Keratinocyte (primary cell): Measurements from ENCODE around the gene LINC01488. TPM values are rescaled to one million over a fixed set of nuclear protein-coding genes. Genes with fewer than 3 reads are reported as not detected.

Experiments used
- DNase-seq: peaks from one replicate; pipeline ENCODE4 v3.0.0-alpha.2; 2011; ENCODE audit warnings: low read depth, missing footprints, low spot score
- FAIRE-seq: peaks from 2 replicates; lab custom pipeline; 2011; peaks lifted over from hg19 to GRCh38; lab: Jason Lieb, UNC
- H2AFZ ChIP-seq: 2 replicates; pipeline ENCODE4 v1.6.0; 2012; ENCODE audit warnings: low read length, control low read depth, inconsistent platforms; ENCODE audit not compliant: control insufficient read depth
- H3K27ac ChIP-seq: 2 replicates; pipeline ENCODE4 v1.5.1; 2011; ENCODE audit warnings: low read length; ENCODE audit not compliant: control insufficient read depth, insufficient read depth
- H3K27me3 ChIP-seq: 3 replicates; pipeline ENCODE4 v1.6.0; 2011; ENCODE audit warnings: low read length; ENCODE audit not compliant: control insufficient read depth, insufficient read depth; ENCODE audit errors: extremely low read depth
- H3K36me3 ChIP-seq, 2 experiments: 2 replicates in 1 of 2; 3 replicates in 1 of 2; pipeline ENCODE4 v1.5.1; 2011; ENCODE audit warnings: low read length in 2 of 2, mild to moderate bottlenecking in 1 of 2; ENCODE audit not compliant: control insufficient read depth in 2 of 2, insufficient read depth in 2 of 2; ENCODE audit errors: extremely low read depth in 1 of 2
- H3K4me1 ChIP-seq: 3 replicates; pipeline ENCODE4 v1.5.1; 2011; ENCODE audit warnings: low read length; ENCODE audit not compliant: control insufficient read depth, insufficient read depth; ENCODE audit errors: extremely low read depth
- H3K4me2 ChIP-seq: 3 replicates; pipeline ENCODE4 v1.6.0; 2011; ENCODE audit warnings: low read depth, low read length; ENCODE audit not compliant: control insufficient read depth, insufficient read depth; ENCODE audit errors: extremely low read depth
- H3K4me3 ChIP-seq, 3 experiments: fragments of 200-600 bp in 1 of 3; sonication (generic) in 1 of 3; 2 replicates in 2 of 3; 3 replicates in 1 of 3; pipeline ENCODE4 v1.5.1; 2011 to 2016; ENCODE audit warnings: low read length in 3 of 3, mild to moderate bottlenecking in 3 of 3, control low read depth in 2 of 3, inconsistent platforms in 1 of 3, low read depth in 1 of 3, mixed read lengths in 1 of 3, mixed run types in 1 of 3, moderate library complexity in 1 of 3; ENCODE audit not compliant: control insufficient read depth in 2 of 3, insufficient read depth in 2 of 3; ENCODE audit errors: extremely low read depth in 1 of 3
- H3K79me2 ChIP-seq: 2 replicates; pipeline ENCODE4 v1.6.0; 2012; ENCODE audit warnings: low read length; ENCODE audit not compliant: control insufficient read depth, insufficient read depth
- H3K9ac ChIP-seq: 3 replicates; pipeline ENCODE4 v1.6.0; 2011; ENCODE audit warnings: low read length; ENCODE audit not compliant: control insufficient read depth, insufficient read depth; ENCODE audit errors: extremely low read depth
- H3K9me1 ChIP-seq: 3 replicates; pipeline ENCODE4 v1.6.0; 2011; ENCODE audit warnings: low read length; ENCODE audit not compliant: control insufficient read depth, insufficient read depth; ENCODE audit errors: extremely low read depth
- H3K9me3 ChIP-seq: 2 replicates; pipeline ENCODE4 v1.5.1; 2012; ENCODE audit warnings: low read depth, low read length; ENCODE audit not compliant: control insufficient read depth
- H4K20me1 ChIP-seq: 3 replicates; pipeline ENCODE4 v1.6.0; 2011; ENCODE audit warnings: low read length; ENCODE audit not compliant: control insufficient read depth, insufficient read depth; ENCODE audit errors: extremely low read depth
- EZH2 ChIP-seq: IDR thresholded peaks from one replicate; pipeline ENCODE4 v1.6.1; 2012; ENCODE audit warnings: inconsistent platforms, mild to moderate bottlenecking, low read length, moderate library complexity
- dilution Hi-C: fragments of 300-500 bp; cut with MboI; formaldehyde crosslinking; loops from one replicate; pipeline ENCODE4 v1.7.0; 2020; ENCODE audit warnings: low sequenced_read_pairs; ENCODE audit not compliant: extremely low pct_ligation_motif_present
- polyA plus RNA-seq, 5 experiments: library from polyadenylated mRNA; depleted of rRNA in 3 of 5; stranded (reverse) in 3 of 5; stranded (forward) in 1 of 5; unstranded in 1 of 5; fragments of >200 nt; gene quantifications; 1 replicate in 1 of 5; 2 replicates in 3 of 5; 3 replicates in 1 of 5; pipeline versions ENCODE4 v1.2.1 to v1.2.3, GENCODE V29; 2011 to 2012; ENCODE audit warnings: missing spikeins in 2 of 5, low read depth in 1 of 5, low replicate concordance in 1 of 5
- TF ChIP-seq, protein P1 (sequence below), 3 experiments: IDR thresholded peaks in 1 of 3; conservative IDR thresholded peaks in 1 of 3; optimal IDR thresholded peaks in 1 of 3; 2 replicates in 2 of 3; 3 replicates in 1 of 3; pipeline versions ENCODE3 to v1.5.1; 2011; ENCODE audit warnings: low read length in 3 of 3, mild to moderate bottlenecking in 3 of 3, moderate library complexity in 2 of 3, control low read depth in 1 of 3, inconsistent platforms in 1 of 3; ENCODE audit not compliant: insufficient read depth in 2 of 3; ENCODE audit errors: extremely low read depth in 1 of 3

LINC01488 gene
- polyA plus RNA-seq, 1 donor (not counting 4 experiments of a cell fraction or from before 2014, with no cell fraction given): not detected

DNA sequence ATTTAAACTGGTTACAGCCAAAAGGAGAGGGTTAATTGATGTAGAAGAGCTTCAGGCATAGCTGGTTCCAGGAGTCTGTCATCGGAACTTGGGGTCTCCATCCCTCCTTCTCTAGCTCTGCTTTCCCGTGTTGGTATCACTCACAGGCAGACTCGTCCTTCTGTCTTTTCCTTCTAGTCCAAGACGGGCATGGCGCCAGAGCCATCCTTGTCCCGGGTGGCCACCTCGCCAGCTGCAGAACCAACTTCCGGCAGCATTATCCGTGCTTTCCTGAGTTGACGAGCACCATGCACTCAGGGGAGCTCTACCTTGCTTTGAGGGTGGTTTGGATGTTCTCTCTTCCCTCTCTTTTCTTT is 14.7 kb downstream of the LINC01488 start:
- peaks cover 31% of the 10 kb centered on the region for H3K27me3 ChIP-seq
- no peaks in the 10 kb centered on the region for H3K36me3 ChIP-seq
- H3K9ac ChIP-seq: no peak overlapping the region
- no peak overlapping the region for H3K27ac ChIP-seq
- no peak for DNase-seq
- H3K9me1 ChIP-seq: no peaks in the 10 kb centered on the region
- H3K4me1 ChIP-seq: no peaks in the 10 kb centered on the region
- H2AFZ ChIP-seq: no peak overlapping the region
- no peaks in the 10 kb centered on the region for H3K79me2 ChIP-seq
- no peak for FAIRE-seq
- dilution Hi-C loops: no loop called here
- no peaks in the 10 kb centered on the region for H4K20me1 ChIP-seq
- H3K9me3 ChIP-seq: no peaks in the 10 kb centered on the region
- no peak overlapping the region for H3K4me2 ChIP-seq
- TF ChIP-seq, protein P1, sequence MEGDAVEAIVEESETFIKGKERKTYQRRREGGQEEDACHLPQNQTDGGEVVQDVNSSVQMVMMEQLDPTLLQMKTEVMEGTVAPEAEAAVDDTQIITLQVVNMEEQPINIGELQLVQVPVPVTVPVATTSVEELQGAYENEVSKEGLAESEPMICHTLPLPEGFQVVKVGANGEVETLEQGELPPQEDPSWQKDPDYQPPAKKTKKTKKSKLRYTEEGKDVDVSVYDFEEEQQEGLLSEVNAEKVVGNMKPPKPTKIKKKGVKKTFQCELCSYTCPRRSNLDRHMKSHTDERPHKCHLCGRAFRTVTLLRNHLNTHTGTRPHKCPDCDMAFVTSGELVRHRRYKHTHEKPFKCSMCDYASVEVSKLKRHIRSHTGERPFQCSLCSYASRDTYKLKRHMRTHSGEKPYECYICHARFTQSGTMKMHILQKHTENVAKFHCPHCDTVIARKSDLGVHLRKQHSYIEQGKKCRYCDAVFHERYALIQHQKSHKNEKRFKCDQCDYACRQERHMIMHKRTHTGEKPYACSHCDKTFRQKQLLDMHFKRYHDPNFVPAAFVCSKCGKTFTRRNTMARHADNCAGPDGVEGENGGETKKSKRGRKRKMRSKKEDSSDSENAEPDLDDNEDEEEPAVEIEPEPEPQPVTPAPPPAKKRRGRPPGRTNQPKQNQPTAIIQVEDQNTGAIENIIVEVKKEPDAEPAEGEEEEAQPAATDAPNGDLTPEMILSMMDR (optimal IDR thresholded peaks at IDR 0.05 in 1 of 3, IDR thresholded peaks at IDR 0.05 in 1 of 3, conservative IDR thresholded peaks at IDR 0.05 in 1 of 3; ENCODE audit: extremely low read depth in 1 of 3, insufficient read depth in 2 of 3, low read length in 3 of 3): no peak
- TF ChIP-seq EZH2: no peak
- H3K4me3 ChIP-seq: no peak overlapping the region

DNA sequence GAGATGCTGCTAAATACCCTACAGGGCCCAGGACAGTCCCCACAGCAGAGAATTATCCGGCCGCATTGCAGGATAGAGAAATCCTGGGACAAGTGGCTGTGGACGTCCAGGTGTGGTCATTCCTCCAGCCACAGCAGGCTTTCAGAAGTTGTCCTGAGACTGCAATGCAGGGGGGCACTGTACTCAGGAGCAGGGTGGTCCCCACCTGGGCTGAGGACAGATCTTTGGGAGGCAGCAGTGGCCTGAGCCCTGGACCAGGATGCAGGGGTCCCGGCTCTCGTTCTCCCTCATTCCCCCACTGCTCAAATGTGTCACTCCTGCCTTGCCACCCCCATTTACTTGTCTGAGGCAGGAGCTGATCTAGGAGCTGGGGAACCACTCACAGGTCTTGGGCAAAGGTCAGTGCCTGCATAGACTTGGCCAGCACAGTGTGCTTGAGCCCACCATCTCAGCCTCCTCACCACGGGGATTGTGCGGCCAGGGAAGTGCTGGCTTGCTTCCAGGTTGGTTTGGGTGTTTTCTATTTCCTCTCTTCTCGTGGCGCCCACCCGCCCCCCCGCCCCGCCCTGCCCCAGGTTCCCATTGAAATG is 15.3 kb downstream of the LINC01488 start:
- peaks cover 28% of the 10 kb centered on the region for H3K27me3 ChIP-seq
- no peaks in the 10 kb centered on the region for H4K20me1 ChIP-seq
- no peaks in the 10 kb centered on the region for H3K9me3 ChIP-seq
- no peak for TF ChIP-seq EZH2
- TF ChIP-seq, protein P1 (optimal IDR thresholded peaks at IDR 0.05 in 1 of 3, IDR thresholded peaks at IDR 0.05 in 1 of 3, conservative IDR thresholded peaks at IDR 0.05 in 1 of 3; ENCODE audit: extremely low read depth in 1 of 3, insufficient read depth in 2 of 3, low read length in 3 of 3): no peak
- H3K4me2 ChIP-seq: no peak overlapping the region
- dilution Hi-C loops: no loop called here
- no peak overlapping the region for H3K9ac ChIP-seq
- H3K9me1 ChIP-seq: no peaks in the 10 kb centered on the region
- H3K79me2 ChIP-seq: no peaks in the 10 kb centered on the region
- DNase-seq: no peak
- no peak for FAIRE-seq
- no peaks in the 10 kb centered on the region for H3K4me1 ChIP-seq
- no peak overlapping the region for H3K27ac ChIP-seq
- no peak overlapping the region for H2AFZ ChIP-seq
- H3K4me3 ChIP-seq: no peak overlapping the region
- H3K36me3 ChIP-seq: no peaks in the 10 kb centered on the region
